Activated CD8-positive, alpha-beta T cell treated with anti-CD3 and anti-CD28 coated beads, Interleukin-2, amount 10 ng/mL, durations not matched to agents 7 days and 5 days (primary cell): ENCODE results near the gene CPVL. TPM values are rescaled to one million over a fixed set of nuclear protein-coding genes. Genes with fewer than 3 reads are reported as not detected.
A peak's percentile ranks its signal among the peaks of the same experiment; 100 is the strongest.

Source experiments
- ATAC-seq: fragments of 150-1000 bp; cut with Tn5 transposase; one replicate; pipeline ENCODE4 v1.10.0; 2021; ENCODE audit warnings: moderate library complexity
- CTCF ChIA-PET: fragments of 350-600 bp; sonication (Branson Sonifier 250); formaldehyde crosslinking; loops from one replicate; lab custom pipeline; 2021; ENCODE audit warnings: antibody characterized with exemption; lab: Charles Lee
- POLR2A ChIA-PET: fragments of 350-600 bp; sonication (Branson Sonifier 250); formaldehyde crosslinking; loops from one replicate; lab custom pipeline; 2021; ENCODE audit warnings: antibody characterized with exemption; lab: Charles Lee
- DNase-seq: peaks from one replicate; pipeline ENCODE4 v3.0.0-alpha.2; 2020
- H3K27ac Mint-ChIP-seq: one replicate; pipeline ENCODE4 v1.8.0; 2021; ENCODE audit warnings: mild to moderate bottlenecking, mixed read lengths
- H3K27me3 Mint-ChIP-seq: one replicate; pipeline ENCODE4 v1.8.0; 2021; ENCODE audit warnings: low read depth, mixed read lengths
- H3K36me3 Mint-ChIP-seq: one replicate; pipeline ENCODE4 v1.8.0; 2021; ENCODE audit warnings: low read depth, mixed read lengths
- H3K4me1 Mint-ChIP-seq: one replicate; pipeline ENCODE4 v1.8.0; 2021; ENCODE audit warnings: low read depth, mixed read lengths
- H3K4me3 Mint-ChIP-seq: one replicate; pipeline ENCODE4 v1.8.0; 2021; ENCODE audit warnings: mild to moderate bottlenecking, mixed read lengths
- H3K9me3 Mint-ChIP-seq: one replicate; pipeline ENCODE4 v1.8.0; 2022; ENCODE audit warnings: mixed read lengths; ENCODE audit not compliant: insufficient read depth
- total RNA-seq, 2 experiments: library from RNA; stranded (reverse); gene quantifications; one replicate each; pipeline ENCODE4 v1.2.3, GENCODE V29; 2021

CPVL gene
- not detected for total RNA-seq

DNA sequence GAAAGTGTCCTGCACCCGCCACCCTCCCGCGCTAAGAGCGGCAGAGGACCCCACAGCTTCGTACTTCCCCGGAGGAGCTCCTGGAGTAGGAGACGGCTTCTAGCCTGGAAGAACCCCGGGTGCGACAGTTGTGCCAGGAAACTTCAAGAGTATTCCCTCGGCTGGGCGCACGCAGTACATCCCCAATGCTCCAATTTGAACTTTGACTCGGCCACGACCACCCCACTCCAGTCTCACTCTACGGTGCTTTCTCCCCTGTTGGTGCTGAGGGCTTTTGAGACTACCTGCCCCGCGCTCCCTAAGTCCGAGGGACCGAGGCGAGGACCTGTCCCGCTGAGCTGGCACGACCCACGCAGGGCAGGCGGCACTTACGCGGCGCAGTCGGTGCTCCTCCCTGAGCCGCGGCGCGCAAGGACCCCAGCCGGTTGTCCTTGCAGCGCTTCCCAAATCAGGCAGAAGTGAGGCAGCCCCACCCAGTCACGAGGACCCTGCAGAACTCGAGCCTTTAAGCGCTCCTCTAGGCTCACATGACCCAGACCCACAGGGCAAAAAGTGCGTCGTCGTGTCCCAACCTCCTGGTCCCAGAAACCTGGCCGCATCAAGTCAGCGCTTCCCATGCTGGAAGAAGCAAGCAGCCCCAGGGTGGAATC, at the start of gene CPVL:
Gene CPVL (minus strand): TSS at position 481 of the 650 bp plus-strand sequence. CDS start 25,476 bp downstream, outside the sequence.
- no peak for ATAC-seq
- DNase-seq: no peak
- peaks cover 4% of the 10 kb centered on the region for H3K4me1 Mint-ChIP-seq
- CTCF ChIA-PET: no interaction called here
- no peaks in the 10 kb centered on the region for H3K36me3 Mint-ChIP-seq
- H3K4me3 Mint-ChIP-seq: peak within 1 kb of the TSS; percentile 19
- no peak within 1 kb of the TSS for H3K27ac Mint-ChIP-seq
- POLR2A ChIA-PET: no interaction called here
- no peaks in the 10 kb centered on the region for H3K9me3 Mint-ChIP-seq
- H3K27me3 Mint-ChIP-seq: peaks cover 54% of the 10 kb centered on the region

DNA sequence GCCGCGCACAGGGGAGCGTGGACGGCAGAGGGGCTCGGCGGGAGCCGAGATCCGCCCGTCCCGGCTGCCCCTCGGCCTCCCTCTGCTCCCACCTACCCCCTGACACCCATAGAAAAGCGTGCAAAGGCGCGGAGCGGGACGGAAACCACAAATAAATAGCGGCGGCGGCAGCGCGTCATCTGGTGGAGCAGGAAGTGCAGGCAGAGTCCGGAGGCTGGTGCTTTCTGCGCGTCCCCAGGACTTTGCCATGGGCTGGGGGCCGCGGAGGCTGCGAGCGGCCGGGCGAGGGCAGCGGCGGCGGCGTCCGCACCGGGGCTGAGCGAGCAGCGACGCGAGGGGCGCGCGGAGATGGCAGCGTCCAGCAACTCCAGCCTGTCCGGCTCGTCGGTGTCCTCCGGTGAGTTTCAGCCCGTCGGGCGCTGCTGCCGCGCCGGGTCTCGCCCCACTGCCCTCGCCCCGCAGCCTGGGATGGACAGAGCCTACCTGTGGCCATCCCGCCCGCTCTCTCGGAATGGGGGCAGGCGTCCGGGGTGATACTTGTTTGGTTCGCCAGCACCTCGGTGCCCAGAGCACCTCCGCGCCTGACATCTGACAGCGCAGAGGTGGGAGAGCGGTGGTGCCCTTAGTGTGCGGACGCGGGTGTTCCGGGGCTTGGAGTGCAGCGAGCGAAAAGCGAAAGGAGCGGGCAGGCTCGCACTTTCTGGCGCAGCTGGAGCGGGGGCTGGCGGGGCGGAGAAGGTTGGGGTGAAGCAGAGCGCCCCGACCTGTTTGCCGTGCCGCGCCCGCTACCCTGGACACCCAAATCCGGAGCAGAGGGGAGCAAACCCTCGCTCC, 48.5 kb upstream of the CPVL start, which contains the start of gene CHN2:
Gene CHN2 (plus strand): TSS at position 182 of the 834 bp plus-strand sequence.
- H3K36me3 Mint-ChIP-seq: no peaks in the 10 kb centered on the region
- peak within 1 kb of the TSS; percentile 78 for H3K27ac Mint-ChIP-seq
- DNase-seq (peak; percentile 75), ATAC-seq (peak; percentile 84)
- ChIA-PET CTCF (no interaction called here), POLR2A (interaction anchor here (0.7 kb wide), 3 partner anchors 13 to 833 kb away, joined by 3 to 4 read pairs (median 4); no protein-coding TSS in a partner anchor)
- no peaks in the 10 kb centered on the region for H3K9me3 Mint-ChIP-seq
- H3K27me3 Mint-ChIP-seq: peaks cover 41% of the 10 kb centered on the region
- peak within 1 kb of the TSS; percentile 80 for H3K4me3 Mint-ChIP-seq
- peaks cover 29% of the 10 kb centered on the region for H3K4me1 Mint-ChIP-seq

DNA sequence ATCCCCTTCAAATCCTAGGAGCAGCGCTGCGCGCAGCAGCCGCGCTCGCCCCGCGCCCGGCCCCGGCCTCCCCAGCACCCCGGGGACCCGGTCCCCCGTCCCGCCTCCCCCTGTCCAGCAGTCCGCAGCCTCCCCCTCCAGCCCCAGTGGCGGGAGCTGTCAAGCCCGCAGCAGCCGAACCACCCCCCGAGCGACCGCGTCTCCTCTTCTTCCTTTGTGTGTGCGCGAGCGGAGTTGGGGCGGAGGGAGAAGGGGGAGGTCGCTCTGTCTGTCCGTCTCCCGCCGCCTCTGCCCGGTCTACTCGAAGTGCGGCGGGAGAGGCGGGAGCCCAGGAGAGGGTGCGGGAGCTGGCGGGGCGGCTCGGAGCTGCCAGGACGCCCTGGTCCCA, 47.9 kb upstream of the CPVL start:
- ChIA-PET POLR2A (no interaction called here), CTCF (no interaction called here)
- H3K9me3 Mint-ChIP-seq: no peaks in the 10 kb centered on the region
- H3K4me3 Mint-ChIP-seq: peak overlapping the region; percentile 80
- H3K4me1 Mint-ChIP-seq: peaks cover 29% of the 10 kb centered on the region
- no peaks in the 10 kb centered on the region for H3K36me3 Mint-ChIP-seq
- peak overlapping the region; percentile 65 for H3K27ac Mint-ChIP-seq
- DNase-seq: peak; percentile 26
- no peak for ATAC-seq
- peaks cover 41% of the 10 kb centered on the region for H3K27me3 Mint-ChIP-seq

DNA sequence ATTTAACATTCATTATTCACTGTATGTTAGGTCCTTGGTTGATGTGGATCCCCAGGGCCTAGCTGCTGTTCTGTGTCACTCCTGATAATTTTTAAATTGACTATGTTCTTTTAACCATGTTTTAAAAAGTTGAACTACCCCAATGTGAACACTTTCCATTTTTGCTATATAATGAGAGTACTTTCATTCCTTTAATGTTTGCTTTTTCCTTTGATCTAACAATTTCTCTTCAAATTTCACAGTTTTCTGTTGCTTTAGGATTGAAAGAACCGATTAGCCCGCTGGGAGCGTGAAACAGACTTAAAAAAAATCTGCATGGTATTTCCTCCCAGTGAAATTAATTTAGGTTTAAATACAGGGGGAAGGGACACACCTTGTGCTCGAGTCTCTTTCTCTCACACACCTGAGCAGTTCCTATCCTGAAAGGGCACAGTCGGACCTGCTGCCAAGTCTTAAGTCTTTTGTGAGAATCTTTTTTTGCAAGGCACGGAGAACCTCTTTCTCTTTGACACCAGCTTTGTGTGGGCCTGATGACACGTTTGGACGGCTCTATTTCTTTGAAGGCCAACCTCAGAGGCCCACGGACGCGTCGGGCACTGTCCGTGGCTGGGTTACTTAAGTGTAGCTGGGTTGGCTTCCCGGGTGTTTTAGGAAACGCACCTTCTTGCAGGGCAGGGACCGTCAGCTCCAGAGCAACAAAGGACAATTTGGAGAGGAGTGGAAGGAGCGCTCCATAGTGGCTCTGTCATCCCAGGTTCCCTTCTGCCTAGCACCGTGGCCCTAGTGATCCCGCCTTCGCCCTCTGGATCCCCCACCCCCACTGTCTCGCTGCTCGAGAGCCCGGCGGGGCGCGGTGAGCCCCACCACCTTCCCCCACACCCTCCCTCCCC, 47.2 kb upstream of the CPVL start:
- no peak overlapping the region for H3K27ac Mint-ChIP-seq
- ChIA-PET POLR2A (no interaction called here), CTCF (no interaction called here)
- ATAC-seq: no peak
- H3K36me3 Mint-ChIP-seq: no peaks in the 10 kb centered on the region
- DNase-seq: no peak
- peak overlapping the region; percentile 67 for H3K4me3 Mint-ChIP-seq
- no peaks in the 10 kb centered on the region for H3K9me3 Mint-ChIP-seq
- peaks cover 42% of the 10 kb centered on the region for H3K27me3 Mint-ChIP-seq
- H3K4me1 Mint-ChIP-seq: peaks cover 29% of the 10 kb centered on the region

DNA sequence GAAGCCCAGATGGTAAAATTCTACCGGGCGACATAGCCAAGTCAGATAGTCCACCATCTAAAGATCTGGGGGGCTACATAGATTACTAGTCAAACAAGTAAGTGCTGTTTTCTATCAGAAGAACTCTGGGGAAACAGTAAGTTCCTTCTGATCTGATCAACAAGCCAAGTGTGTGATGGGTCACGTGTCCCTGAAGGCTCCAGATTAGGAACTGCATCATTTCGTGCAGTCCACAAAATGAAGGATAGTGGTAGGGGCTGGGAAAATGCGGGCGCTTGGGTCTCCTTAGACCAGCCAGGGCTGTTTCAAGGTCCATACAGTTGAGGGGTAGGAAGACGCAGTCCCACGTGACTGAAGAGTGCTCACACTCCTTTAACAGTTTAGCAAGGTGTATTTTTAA, 46.5 kb upstream of the CPVL start:
- POLR2A ChIA-PET: no interaction called here
- Mint-ChIP-seq H3K4me3 (no peak overlapping the region), H3K27me3 (peaks cover 40% of the 10 kb centered on the region), H3K27ac (no peak overlapping the region), H3K36me3 (no peaks in the 10 kb centered on the region), H3K4me1 (peaks cover 25% of the 10 kb centered on the region), H3K9me3 (no peaks in the 10 kb centered on the region)
- CTCF ChIA-PET: no interaction called here
- ATAC-seq (no peak), DNase-seq (no peak)

DNA sequence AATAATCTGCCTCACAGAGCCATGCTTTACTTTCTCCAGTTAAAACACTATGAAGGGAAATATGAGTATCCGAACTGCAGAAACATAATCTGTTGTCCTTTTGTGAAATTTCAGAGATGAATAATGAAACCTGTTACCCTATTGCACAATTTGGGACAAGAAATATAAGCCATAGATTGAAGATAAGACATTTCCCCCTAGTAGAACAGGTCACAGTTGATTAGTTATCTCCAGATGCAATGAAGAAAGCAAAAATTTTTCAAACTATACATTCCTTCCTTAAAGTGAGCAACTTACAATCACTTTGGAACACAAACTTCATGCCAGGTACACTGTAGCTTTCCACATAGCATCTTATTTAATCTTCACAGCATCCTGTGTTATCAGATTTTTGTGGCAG, 46.0 kb upstream of the CPVL start:
- Mint-ChIP-seq H3K27me3 (peaks cover 35% of the 10 kb centered on the region), H3K36me3 (no peaks in the 10 kb centered on the region), H3K27ac (no peak overlapping the region), H3K4me1 (peaks cover 21% of the 10 kb centered on the region), H3K4me3 (no peak overlapping the region), H3K9me3 (no peaks in the 10 kb centered on the region)
- POLR2A ChIA-PET: no interaction called here
- ATAC-seq (no peak), DNase-seq (no peak)
- CTCF ChIA-PET: interaction anchor here (0.8 to 1.2 kb wide), 3 partner anchors 145 to 270 kb away, joined by 3 read pairs; no protein-coding TSS in a partner anchor

DNA sequence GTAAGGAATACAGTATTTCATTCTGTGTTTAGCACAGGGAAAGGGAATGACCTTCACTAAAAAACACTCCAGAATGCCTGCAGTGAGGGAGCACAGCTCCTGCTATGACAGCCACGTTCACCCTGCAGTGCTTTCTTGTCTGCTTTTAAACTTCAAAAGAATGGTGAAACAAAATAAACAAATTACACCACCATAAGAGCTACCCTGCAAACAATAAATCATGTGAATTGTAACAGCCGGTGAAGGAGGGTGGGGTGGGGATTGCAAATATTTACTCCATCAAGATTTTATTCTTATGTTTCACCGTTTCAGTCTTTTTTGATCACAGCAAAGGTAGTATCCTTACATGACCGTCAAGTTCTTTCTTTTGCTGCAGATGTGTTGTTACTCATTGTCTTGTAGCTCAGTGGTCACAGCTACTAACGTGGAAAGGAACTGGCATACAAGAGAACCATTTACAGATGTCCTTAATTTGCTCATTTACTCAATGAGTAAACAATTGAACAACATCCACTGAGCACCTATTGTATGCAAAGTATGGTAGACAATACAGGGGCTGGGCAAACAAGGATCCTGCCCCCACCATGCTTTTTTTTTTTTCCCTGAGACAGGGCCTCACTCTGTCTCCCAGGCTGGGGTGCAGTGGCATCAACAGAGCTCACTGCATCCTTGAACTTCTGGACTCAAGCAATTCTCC, 44.2 kb upstream of the CPVL start:
- no peak overlapping the region for H3K4me3 Mint-ChIP-seq
- no peak for ATAC-seq
- H3K36me3 Mint-ChIP-seq: no peaks in the 10 kb centered on the region
- no peak overlapping the region for H3K27ac Mint-ChIP-seq
- DNase-seq: no peak
- peaks cover 39% of the 10 kb centered on the region for H3K27me3 Mint-ChIP-seq
- H3K4me1 Mint-ChIP-seq: peaks cover 2% of the 10 kb centered on the region
- no peaks in the 10 kb centered on the region for H3K9me3 Mint-ChIP-seq
- ChIA-PET CTCF (interaction anchor here (0.7 to 3.8 kb wide), 44 partner anchors 11 to 268 kb away, joined by 3 to 46 read pairs (median 6); no protein-coding TSS in a partner anchor), POLR2A (interaction anchor here (1.1 kb wide), 1 partner anchor 218 kb away, joined by 3 read pairs; no protein-coding TSS in a partner anchor)

DNA sequence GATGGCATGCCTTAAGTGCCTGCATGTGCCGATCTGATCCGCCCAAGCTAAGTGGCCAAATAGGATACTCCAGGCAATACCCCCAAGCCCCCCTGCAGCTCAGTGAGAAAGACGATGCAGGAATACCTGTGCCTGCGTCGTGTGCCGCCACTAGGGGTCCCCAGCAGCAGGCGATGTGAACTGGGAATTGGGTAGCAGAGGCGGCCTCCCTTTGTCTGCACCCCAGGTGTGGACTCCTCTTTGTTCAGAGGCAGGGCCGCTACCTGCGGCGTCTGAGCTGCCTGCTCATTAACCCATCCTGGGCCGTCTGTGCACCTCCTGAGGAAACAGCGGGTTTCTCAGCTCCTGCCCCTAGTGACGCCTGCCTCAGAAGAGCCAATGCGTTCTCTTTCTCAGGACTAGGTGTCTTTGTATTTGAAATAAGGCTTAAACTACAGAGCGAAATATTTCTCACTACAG, 43.4 kb upstream of the CPVL start:
- DNase-seq (peak; percentile 72), ATAC-seq (peak; percentile 54)
- Mint-ChIP-seq H3K36me3 (no peaks in the 10 kb centered on the region), H3K27ac (no peak overlapping the region), H3K27me3 (peaks cover 42% of the 10 kb centered on the region), H3K4me1 (no peaks in the 10 kb centered on the region), H3K9me3 (no peaks in the 10 kb centered on the region), H3K4me3 (no peak overlapping the region)
- CTCF ChIA-PET: interaction anchor here (0.6 to 3.8 kb wide), 53 partner anchors 8 to 295 kb away, joined by 3 to 46 read pairs (median 5); no protein-coding TSS in a partner anchor
- POLR2A ChIA-PET: interaction anchor here (1.1 kb wide), 1 partner anchor 219 kb away, joined by 3 read pairs; no protein-coding TSS in a partner anchor

DNA sequence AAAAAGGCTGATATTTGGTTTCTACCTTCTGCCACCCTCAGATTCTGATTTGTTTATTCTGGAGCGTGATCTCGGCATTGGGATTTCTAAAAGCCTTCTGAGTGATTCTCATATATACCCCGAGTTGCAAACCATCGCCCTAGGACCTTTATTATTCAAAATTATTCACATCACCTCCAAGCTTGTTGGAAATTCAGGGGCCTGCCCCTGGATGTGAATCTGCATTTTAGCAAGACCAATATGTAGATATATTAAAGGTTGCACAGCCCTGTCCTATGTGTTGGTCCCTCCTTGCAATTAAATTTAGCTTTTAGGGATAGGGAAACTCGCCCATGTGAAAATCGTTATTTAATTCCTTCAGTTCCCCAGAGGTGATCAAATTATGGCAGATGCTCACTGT, 39.3 kb upstream of the CPVL start:
- Mint-ChIP-seq H3K4me1 (no peaks in the 10 kb centered on the region), H3K27me3 (peaks cover 25% of the 10 kb centered on the region), H3K27ac (no peak overlapping the region), H3K36me3 (no peaks in the 10 kb centered on the region), H3K4me3 (no peak overlapping the region), H3K9me3 (no peaks in the 10 kb centered on the region)
- DNase-seq: no peak
- POLR2A ChIA-PET: no interaction called here
- CTCF ChIA-PET: no interaction called here
- no peak for ATAC-seq

DNA sequence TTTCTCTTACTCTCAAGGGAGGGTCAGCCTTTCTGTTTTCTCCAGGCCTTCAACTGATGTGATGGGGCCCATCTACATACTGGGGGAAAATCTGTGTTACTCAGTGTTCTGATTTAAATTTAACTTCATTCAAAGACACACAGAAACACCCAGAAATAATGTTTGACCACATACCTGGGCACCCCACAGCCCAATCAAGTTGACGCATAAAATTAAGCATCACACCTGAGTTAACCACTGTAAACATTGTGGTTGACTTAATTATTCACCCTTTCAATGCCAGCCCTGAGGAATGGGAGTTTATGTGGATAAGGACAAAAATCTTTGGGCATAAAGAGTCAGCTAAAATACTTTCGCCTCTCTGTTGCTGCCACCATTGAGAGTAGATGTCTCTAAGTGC, 38.3 kb upstream of the CPVL start:
- no peak for DNase-seq
- H3K9me3 Mint-ChIP-seq: no peaks in the 10 kb centered on the region
- POLR2A ChIA-PET: no interaction called here

DNA sequence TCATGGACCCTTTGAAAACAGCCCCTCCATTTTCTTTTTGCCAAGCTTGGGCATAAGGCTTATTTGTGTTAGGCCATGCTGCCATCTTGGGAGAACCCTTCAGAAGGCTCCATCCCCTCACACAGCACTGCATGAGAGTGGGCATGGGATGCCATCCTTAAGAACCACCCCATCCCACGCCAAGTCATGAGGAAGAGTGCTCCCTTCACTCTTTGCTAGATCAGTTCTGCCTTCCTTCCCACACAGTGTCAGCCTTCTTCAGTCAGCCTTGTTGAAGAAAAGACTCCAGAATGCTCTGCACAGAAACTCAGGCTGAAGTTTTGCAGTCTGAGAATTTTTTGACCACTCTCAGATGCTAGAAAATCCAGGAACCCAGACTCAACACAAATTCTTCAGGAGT, 32.8 kb upstream of the CPVL start:
- ChIA-PET POLR2A (no interaction called here), CTCF (interaction anchor here (1.2 kb wide), 1 partner anchor 11 kb away, joined by 4 read pairs; no protein-coding TSS in a partner anchor)
- no peaks in the 10 kb centered on the region for H3K9me3 Mint-ChIP-seq
- H3K4me1 Mint-ChIP-seq: peaks cover 8% of the 10 kb centered on the region
- H3K4me3 Mint-ChIP-seq: no peak overlapping the region
- no peak for DNase-seq
- no peak for ATAC-seq
- H3K27ac Mint-ChIP-seq: no peak overlapping the region
- peaks cover 21% of the 10 kb centered on the region for H3K27me3 Mint-ChIP-seq
- H3K36me3 Mint-ChIP-seq: no peaks in the 10 kb centered on the region

More for the DNA sequence above, 38.3 kb upstream of the CPVL start:
- CTCF ChIA-PET: no interaction called here
- no peaks in the 10 kb centered on the region for H3K4me1 Mint-ChIP-seq
- no peaks in the 10 kb centered on the region for H3K36me3 Mint-ChIP-seq
- peaks cover 26% of the 10 kb centered on the region for H3K27me3 Mint-ChIP-seq
- no peak for ATAC-seq
- no peak overlapping the region for H3K27ac Mint-ChIP-seq
- no peak overlapping the region for H3K4me3 Mint-ChIP-seq
